Neural progenitor cell (in vitro differentiated cells): ENCODE results near the gene RUNX3. TPM values are rescaled to one million over a fixed set of nuclear protein-coding genes. Genes with fewer than 3 reads are reported as not detected.

ENCODE experiments used
- DNase-seq: peaks from one replicate; pipeline ENCODE4 v3.0.0-alpha.2; 2016; ENCODE audit warnings: low spot score
- H2AFZ ChIP-seq: fragments of 200-600 bp; sonication (generic); replicated peaks from 2 replicates; pipeline ENCODE4 v1.6.1; 2016; ENCODE audit warnings: antibody characterized with exemption
- H3F3A ChIP-seq: fragments of 200-600 bp; sonication (generic); 2 replicates; pipeline ENCODE4 v1.6.1; 2016; ENCODE audit warnings: antibody characterized with exemption, low read depth
- H3K27ac ChIP-seq: fragments of 200-600 bp; sonication (generic); 2 replicates; pipeline ENCODE4 v1.5.1; 2016; ENCODE audit warnings: mild to moderate bottlenecking
- H3K27me3 ChIP-seq: fragments of 200-600 bp; sonication (generic); 2 replicates; pipeline ENCODE4 v1.6.1; 2016; ENCODE audit warnings: mild to moderate bottlenecking, moderate library complexity
- H3K36me3 ChIP-seq: fragments of 200-600 bp; sonication (generic); 2 replicates; pipeline ENCODE4 v1.5.1; 2016
- H3K4me1 ChIP-seq: fragments of 200-600 bp; sonication (generic); 2 replicates; pipeline ENCODE4 v1.6.1; 2016; ENCODE audit warnings: mixed run types
- H3K4me2 ChIP-seq: fragments of 200-600 bp; sonication (generic); 2 replicates; pipeline ENCODE4 v1.6.1; 2016
- H3K4me3 ChIP-seq: fragments of 200-600 bp; sonication (generic); 2 replicates; pipeline ENCODE4 v1.5.1; 2016
- H3K79me2 ChIP-seq: fragments of 200-600 bp; sonication (generic); 2 replicates; pipeline ENCODE4 v1.6.1; 2016; ENCODE audit warnings: low read depth
- H3K9ac ChIP-seq: fragments of 200-600 bp; sonication (generic); 2 replicates; pipeline ENCODE4 v1.6.1; 2016
- H3K9me3 ChIP-seq: fragments of 200-600 bp; sonication (generic); 2 replicates; pipeline ENCODE4 v1.5.1; 2016; ENCODE audit warnings: low read depth
- H4K20me1 ChIP-seq: fragments of 200-600 bp; sonication (generic); 2 replicates; pipeline ENCODE4 v1.6.1; 2016; ENCODE audit warnings: low read depth
- H3K27ac Mint-ChIP-seq: 3 replicates; pipeline ENCODE4 v1.8.0; 2021; ENCODE audit warnings: mixed read lengths
- H3K27me3 Mint-ChIP-seq: 2 replicates; pipeline ENCODE4 v1.8.0; 2022; ENCODE audit warnings: low read depth, mild to moderate bottlenecking, inconsistent platforms, moderate library complexity, mixed read lengths; ENCODE audit not compliant: insufficient read depth
- H3K36me3 Mint-ChIP-seq: 3 replicates; pipeline ENCODE4 v1.8.0; 2021; ENCODE audit warnings: mixed read lengths
- H3K4me1 Mint-ChIP-seq: 3 replicates; pipeline ENCODE4 v1.8.0; 2021; ENCODE audit warnings: mixed read lengths
- H3K4me3 Mint-ChIP-seq: 3 replicates; pipeline ENCODE4 v1.8.0; 2021; ENCODE audit warnings: mild to moderate bottlenecking, moderate library complexity, mixed read lengths
- H3K9me3 Mint-ChIP-seq: 3 replicates; pipeline ENCODE4 v1.8.0; 2020; ENCODE audit warnings: mixed read lengths
- CTCF ChIP-seq: fragments of 200-600 bp; sonication (generic); IDR thresholded peaks from 2 replicates; pipeline ENCODE4 v1.5.1; 2017; ENCODE audit warnings: antibody characterized with exemption, mild to moderate bottlenecking
- EZH2 ChIP-seq: fragments of 200-600 bp; sonication (generic); IDR thresholded peaks from 2 replicates; pipeline ENCODE4 v1.6.1; 2017; ENCODE audit warnings: antibody characterized with exemption, mild to moderate bottlenecking, moderate library complexity
- EZH2phosphoT487 ChIP-seq: fragments of 200-600 bp; sonication (generic); IDR thresholded peaks from 2 replicates; pipeline ENCODE4 v1.6.1; 2017; ENCODE audit warnings: antibody characterized with exemption
- total RNA-seq: library from RNA; depleted of rRNA; stranded (reverse); fragments of >200 nt; gene quantifications from 2 replicates; pipeline ENCODE4 v1.2.3, GENCODE V29; 2015; ENCODE audit warnings: low replicate concordance

Gene RUNX3
- total RNA-seq, 1 donor from 2014 or later = not detected

GRCh38 chr1:24899581-24900485, 30.2 kb downstream of the RUNX3 start:
- H3F3A ChIP-seq = no peaks in the 10 kb centered on the region
- H3K36me3 Mint-ChIP-seq = no peaks in the 10 kb centered on the region
- H3K9me3 Mint-ChIP-seq = no peaks in the 10 kb centered on the region
- H3K27ac Mint-ChIP-seq = no peak overlapping the region
- peaks cover 3% of the 10 kb centered on the region for H3K4me1 Mint-ChIP-seq
- H3K27ac ChIP-seq = no peak overlapping the region
- TF ChIP-seq CTCF (no peak), EZH2 (no peak), EZH2phosphoT487 (no peak)
- no peaks in the 10 kb centered on the region for H3K4me1 ChIP-seq
- H3K4me3 ChIP-seq = no peak overlapping the region
- H3K36me3 ChIP-seq = no peaks in the 10 kb centered on the region
- H3K4me2 ChIP-seq = no peak overlapping the region
- H3K27me3 Mint-ChIP-seq = peaks cover 6% of the 10 kb centered on the region
- H2AFZ ChIP-seq = no peak overlapping the region
- H3K27me3 ChIP-seq = no peaks in the 10 kb centered on the region
- no peak for DNase-seq
- H4K20me1 ChIP-seq = no peaks in the 10 kb centered on the region
- no peaks in the 10 kb centered on the region for H3K79me2 ChIP-seq
- no peak overlapping the region for H3K4me3 Mint-ChIP-seq
- no peaks in the 10 kb centered on the region for H3K9me3 ChIP-seq
- H3K9ac ChIP-seq = no peak overlapping the region

- Histone ChIP-seq H3K36me3 (no peaks in the 10 kb centered on the region), H3K9me3 (no peaks in the 10 kb centered on the region), H3K9ac (no peak overlapping the region), H3K4me1 (no peaks in the 10 kb centered on the region), H3K27ac (no peak overlapping the region), H3K79me2 (no peaks in the 10 kb centered on the region), H3K4me3 (no peak overlapping the region), H2AFZ (no peak overlapping the region), H3K27me3 (no peaks in the 10 kb centered on the region), H3F3A (no peaks in the 10 kb centered on the region), H4K20me1 (no peaks in the 10 kb centered on the region), H3K4me2 (no peak overlapping the region)
- Mint-ChIP-seq H3K4me1 (peaks cover 3% of the 10 kb centered on the region), H3K4me3 (no peak overlapping the region), H3K9me3 (no peaks in the 10 kb centered on the region), H3K27me3 (peaks cover 6% of the 10 kb centered on the region), H3K36me3 (no peaks in the 10 kb centered on the region), H3K27ac (no peak overlapping the region)
- no peak for DNase-seq
- TF ChIP-seq CTCF = no peak
- TF ChIP-seq EZH2 = no peak
- TF ChIP-seq EZH2phosphoT487 = no peak
These were observed 31.1 kb downstream of the RUNX3 start for GRCh38 chr1:24898909-24899439.

- peaks cover 3% of the 10 kb centered on the region for H3K4me1 Mint-ChIP-seq
- H3K27me3 Mint-ChIP-seq = peaks cover 6% of the 10 kb centered on the region
- H3K9me3 Mint-ChIP-seq = no peaks in the 10 kb centered on the region
These were observed 31.7 kb downstream of the RUNX3 start for GRCh38 chr1:24898152-24898908.

More at GRCh38 chr1:24898152-24898908, 31.7 kb downstream of the RUNX3 start:
- Histone ChIP-seq H4K20me1 (no peaks in the 10 kb centered on the region), H3K9ac (no peak overlapping the region), H2AFZ (no peak overlapping the region), H3K4me1 (no peaks in the 10 kb centered on the region), H3K27me3 (no peaks in the 10 kb centered on the region), H3K27ac (no peak overlapping the region), H3K36me3 (no peaks in the 10 kb centered on the region), H3K9me3 (no peaks in the 10 kb centered on the region), H3K4me3 (no peak overlapping the region), H3K79me2 (no peaks in the 10 kb centered on the region), H3F3A (no peaks in the 10 kb centered on the region), H3K4me2 (no peak overlapping the region)
- peak; percentile 67 for DNase-seq
- TF ChIP-seq CTCF (peak; percentile 83), EZH2phosphoT487 (no peak)
- H3K36me3 Mint-ChIP-seq = no peaks in the 10 kb centered on the region
- H3K4me3 Mint-ChIP-seq = no peak overlapping the region
- H3K27ac Mint-ChIP-seq = no peak overlapping the region
